Left forelimb (tissue), 1 donor: Measurements from ENCODE around the gene CASP8AP2.
"Not testable (repeated sequence)": the region's sequence is repeated elsewhere in the genome, so short reads cannot be mapped to it uniquely, and the experiment has no call there.

Experiments
- DNase-seq: peaks from one replicate; pipeline ENCODE4 v3.0.0-alpha.2; 2018; ENCODE audit warnings: low spot score

The CASP8AP2 gene

DNA sequence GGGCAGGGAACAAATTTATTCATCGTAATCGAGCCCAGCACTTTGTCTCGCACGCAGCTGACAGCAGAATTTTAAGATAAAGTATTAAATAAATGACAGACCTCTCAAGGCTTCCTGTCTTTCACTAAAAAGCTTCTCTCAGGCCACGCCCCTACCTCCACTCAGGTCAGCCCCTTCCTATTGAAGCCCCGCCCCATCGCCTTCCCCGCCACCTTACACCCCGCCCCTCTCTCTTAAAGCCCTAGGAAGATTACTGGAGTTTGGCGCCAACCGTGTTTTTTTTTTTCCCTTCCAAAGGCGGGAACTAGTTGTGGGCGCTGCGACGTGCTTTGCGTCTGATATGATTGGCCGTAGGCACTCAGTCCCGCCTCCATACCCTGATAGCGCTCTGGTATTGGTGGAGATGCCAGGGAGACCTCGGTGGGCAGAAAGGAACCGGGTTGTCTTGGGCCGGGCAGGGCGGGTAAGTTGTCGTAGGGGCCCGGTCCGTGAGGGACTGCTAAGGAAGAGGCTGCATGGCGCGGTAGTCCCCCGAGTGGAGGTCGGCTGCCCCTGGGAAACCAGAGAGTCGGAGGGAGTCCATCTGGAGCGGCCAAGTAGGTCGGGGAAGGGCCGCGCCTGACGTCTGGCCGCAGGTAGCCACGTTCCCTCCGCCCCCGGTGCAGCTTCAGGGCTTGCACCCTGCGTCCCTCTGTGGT, at the start of gene CASP8AP2:
CASP8AP2 (plus strand) TSS at position 409 of the 698 bp plus-strand sequence.
- DNase-seq, result peak; percentile 90

DNA sequence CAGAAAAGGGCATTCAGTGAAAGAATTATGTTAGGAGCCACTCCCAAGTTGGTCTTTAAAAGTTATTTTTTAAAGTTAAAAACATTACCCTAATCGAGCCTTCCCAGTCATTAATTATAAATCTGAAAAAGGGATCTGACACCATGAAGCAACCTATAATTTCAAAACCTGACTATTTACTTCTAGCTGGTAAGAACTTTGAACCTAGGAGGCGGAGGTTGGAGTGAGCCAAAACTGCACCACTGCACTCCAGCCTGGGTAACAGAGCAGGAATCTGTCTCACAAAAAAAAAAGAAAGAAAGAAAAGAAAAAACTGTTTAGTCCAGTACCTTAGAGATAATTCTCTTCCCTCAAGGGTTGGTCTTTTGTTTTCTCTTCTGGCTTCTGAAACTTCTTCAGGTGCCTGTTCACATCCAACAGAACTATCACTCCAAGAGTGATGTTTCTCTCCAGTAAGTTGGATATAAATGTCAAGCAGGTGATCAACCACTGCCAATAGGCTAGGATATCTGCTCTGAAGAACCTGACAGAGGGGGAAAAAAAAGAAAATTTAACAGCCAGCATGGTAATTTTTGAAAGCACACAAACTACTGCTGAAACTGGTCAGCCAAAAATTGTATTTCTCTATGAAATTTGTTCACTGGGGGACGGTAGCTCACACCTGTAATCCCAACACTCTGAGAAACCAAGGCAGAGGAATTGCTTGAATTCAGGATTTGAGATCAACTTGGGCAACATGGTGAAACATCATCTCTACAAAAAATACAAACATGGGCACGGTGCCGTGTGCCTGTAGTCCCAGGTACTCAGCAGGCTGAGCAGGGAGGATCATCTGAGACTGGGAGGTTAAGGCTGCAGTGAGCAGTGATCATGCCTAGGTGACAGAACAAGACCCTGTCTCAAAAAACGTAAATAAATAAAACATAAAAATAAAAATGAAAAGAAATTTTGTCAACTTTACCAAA, 48.3 kb upstream of the CASP8AP2 start:
- DNase-seq, result no peak

DNA sequence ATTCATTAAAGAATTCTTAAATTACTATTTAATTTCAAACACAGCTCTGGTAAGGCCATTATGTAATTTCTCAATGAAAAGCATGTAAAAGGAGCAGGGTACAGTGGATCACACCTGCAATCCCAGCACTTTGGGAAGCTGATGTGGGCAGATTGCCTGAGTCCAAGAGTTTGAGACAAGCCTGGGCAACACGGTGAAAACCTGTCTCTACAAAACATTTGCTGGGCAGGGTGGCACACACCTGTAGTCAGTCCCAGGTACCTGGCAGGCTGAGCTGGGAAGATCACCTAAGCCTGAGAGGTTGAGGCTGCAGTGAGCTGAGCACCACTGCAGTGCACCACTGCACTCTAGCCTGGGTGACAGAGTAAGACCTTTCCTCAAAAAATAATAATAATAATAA, 47.5 kb upstream of the CASP8AP2 start:
- no peak for DNase-seq

DNA sequence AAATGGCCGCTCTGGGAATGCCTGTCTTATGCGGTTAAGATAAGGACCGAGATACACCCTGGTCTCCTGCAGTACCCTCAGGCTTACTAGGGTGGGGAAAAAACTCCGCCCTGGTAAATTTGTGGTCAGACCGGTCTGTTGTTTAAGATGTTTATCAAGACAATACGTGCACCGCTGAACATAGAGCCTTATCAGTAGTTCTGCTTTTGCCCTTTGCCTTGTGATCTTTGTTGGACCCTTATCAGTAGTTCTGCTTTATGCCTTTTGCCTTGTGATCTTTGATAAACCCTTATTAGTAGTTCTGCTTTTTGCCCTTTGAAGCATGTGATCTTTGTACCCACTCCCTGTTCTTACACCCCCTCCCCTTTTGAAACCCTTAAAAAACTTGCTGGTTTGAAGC, 46.4 kb upstream of the CASP8AP2 start:
- not testable (repeated sequence) for DNase-seq

DNA sequence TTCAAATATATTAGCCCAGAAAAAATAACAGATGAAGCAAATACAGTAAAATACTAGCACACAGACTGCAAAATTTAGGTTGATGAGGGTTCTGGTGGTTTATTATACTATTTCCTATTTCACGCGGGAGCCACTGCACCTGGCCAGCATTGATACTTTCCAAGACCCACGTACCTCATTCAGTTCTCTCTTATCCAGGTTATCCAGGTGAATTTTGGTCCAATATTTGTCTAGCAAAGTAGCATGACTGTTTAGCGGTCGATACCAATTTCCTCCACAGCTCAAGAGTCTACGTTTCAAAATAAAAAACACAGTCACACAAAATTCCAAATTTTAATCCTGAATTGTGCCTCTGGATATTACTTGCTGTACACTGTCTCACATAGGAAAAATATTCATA, 44.8 kb upstream of the CASP8AP2 start:
- DNase-seq, result no peak

DNA sequence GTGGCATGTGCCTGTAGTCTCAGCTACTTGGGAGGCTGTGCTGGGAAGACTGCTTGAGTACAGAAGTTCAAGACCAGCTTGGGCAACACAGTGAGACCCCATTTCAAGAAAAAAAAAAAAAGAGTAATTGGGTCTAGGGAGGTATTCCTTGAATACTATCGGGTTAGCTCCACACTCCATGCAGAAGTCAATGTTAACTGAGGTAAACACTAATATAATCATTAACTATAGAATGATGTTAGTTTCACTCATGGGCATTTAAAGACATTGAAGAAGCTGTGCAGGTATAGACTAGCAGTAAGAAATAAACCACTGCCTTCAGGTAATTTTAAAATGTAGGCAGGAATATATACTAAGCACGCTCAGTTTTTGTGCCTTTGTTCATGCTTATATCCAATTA, 42.7 kb upstream of the CASP8AP2 start:
- DNase-seq, result no peak

DNA sequence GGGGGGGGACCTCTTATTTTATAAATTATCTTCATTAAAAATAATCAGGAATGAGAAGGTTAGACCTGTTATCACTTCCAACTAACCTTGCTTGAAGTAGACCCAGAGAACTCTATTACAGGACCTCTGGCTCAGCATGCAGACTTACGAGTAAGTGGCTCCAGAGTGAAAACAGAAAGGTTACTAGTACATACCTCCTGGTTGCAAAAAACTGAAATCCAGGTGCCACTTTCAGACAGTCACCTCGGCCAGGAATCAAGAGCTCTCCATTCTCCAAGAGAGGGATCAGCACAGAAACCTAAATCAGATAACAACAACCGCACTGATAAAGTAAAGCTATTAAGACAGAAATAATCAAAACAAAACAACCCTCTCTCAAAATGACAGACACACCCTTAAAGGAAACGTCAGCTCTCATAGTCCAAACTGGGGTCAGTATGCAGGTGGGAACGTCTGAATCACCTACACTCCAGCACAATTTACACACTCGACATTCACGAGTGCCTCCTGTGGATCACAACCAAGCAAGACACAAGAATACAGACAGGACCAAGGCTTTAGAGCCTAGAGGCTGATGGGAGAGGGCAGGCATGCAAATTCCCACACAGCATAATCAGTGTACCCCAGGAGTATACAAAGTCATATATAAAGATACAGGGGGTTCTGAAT, 41.9 kb upstream of the CASP8AP2 start:
- DNase-seq, result no peak

DNA sequence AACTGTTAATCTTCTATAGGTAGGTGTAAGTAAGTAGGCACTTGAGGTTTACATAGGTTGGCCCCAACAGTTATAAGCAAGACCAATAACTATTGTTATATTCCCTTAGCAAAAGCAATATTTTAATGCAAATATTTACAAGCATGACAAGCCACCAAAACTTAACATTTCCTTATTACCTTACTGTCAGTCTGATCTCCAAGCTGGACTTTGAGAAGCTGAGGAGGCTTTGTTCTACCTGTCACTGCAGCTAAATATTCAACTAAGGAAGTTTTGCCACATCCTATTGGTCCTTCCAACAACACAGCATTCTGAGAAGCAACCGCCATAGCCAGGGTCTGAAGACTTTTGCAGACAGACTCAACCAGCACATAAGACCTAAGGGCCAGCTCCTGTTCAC, 39.7 kb upstream of the CASP8AP2 start:
- DNase-seq, result no peak

DNA sequence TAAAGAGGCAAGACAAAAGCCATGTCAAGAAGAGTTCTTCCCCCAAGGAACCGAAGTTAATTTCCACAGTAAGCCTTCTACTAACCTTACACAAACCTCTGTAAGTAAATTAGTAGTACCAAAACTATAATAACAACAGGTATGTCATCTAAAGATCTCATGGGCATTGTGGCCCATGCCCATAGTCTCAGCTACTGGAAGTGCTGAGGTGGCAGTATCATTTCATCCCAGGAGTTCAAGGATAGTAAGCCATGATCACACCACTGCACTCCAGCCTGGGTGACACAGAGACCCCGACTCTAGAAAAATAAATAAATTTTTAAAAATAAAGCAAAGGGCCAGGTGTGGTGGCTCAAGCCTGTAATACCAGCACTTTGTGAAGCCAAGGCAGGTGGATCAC, 39.3 kb upstream of the CASP8AP2 start:
- no peak for DNase-seq

DNA sequence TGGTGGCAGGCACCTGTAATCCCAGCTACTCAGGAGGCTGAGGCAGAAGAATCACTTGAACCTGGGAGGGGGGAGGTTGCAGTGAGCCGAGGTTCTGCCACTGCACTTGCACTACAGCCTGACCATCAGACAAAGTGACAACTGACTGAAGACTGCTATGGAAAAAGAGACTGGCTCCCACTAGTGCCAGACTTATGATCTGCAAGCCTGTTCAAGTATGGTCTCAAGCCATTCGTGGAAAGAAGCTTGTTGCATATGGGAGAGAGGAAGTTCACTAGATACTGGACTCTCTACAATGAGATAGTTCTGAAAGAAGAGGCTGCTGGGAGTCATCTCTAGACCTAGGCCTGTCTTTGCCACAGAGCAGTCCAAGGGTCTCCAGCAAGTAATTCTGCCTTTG, 36.8 kb upstream of the CASP8AP2 start:
- no peak for DNase-seq

DNA sequence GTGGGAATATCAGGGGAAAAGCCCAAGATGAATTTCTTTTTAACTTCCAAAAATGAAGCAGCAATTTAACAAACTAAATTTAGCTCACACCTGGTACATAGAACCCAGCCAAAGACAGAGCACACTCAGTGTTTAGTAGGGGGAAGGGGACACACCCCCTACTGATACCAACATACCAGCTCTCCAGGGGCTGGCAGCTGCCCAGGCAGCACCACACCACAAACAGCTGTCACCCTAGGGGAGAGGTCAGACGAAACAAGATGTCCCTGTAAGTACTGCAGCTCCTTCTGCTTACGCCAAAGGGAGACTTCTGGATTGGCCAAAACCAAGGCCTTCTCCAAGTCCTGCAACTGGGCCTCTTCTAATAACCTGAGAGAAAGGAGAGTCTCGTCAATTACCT, 36.1 kb upstream of the CASP8AP2 start:
- DNase-seq, result no peak

DNA sequence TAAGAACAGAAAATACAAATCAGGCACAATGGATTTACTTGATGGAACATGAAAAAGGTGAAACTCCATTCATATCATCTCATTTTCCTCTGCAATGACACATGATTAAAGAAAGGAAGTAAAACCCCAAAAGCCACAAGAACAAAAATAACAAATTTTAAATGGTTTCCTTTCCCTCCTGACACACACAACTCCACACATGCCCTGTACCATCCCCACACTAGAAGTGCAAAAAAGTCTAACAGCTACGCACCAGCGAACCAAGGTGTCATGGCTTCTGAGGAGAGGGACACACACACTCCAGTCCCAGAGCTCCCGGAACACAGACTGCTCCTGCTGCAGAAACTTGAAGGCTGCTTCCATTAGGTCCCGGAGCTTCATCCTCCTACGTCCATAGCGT, 35.4 kb upstream of the CASP8AP2 start:
- DNase-seq, result no peak

DNA sequence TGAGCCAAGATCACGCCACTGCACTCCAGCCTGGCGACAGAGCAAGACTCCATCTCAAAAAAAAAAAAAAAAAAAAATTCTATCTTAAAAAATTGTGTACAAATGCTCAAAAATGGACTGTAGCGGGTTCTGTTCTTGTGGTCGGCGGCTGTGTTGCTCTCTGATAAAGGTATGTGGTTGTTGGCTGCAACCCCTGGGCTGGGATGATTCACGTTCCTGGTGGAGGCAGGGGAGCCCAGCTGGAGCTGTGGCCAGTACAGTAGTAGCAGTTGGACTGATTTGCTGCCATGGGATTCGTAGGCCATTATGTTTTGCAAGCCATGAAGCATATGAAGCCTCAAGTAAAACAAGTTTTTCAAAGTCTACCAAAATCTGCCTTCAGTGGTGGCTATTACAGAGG, 32.4 kb upstream of the CASP8AP2 start:
- DNase-seq, result no peak

DNA sequence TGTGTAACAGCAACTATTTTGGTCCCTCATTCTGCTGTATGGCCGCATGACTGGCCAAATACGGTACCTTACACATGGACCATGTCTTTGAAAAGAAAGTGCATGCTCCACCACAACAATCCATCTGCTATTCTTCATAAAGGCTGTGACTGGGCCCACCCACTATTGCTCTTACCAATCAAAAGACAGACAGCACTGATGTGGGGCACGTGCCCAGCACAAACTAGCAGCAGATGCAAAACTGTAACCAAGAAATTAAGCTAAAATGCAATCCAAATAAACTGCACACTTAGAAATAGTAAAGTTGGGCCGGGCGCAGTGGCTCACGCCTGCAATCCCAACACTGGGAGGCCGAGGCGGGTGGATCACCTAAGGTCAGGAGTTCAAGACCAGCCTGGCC, 30.6 kb upstream of the CASP8AP2 start:
- no peak for DNase-seq

DNA sequence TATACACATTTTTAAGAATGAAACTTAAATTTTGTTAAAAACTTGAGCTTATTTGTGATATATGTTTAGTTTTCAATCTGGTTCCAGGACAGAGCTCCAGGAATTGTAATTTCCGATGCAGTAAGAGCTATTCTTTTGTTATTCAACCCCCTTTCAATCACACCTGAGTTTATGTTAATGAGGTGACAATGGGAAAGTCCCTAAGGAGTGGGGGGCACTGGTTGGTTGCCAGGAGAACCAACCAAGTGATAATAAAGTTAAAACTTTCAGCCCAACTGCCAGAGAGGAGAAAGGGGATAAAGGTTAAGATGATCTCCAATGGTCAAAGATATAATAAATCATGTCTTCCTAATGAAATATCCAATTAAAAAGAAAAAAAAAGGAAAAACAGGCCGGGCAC, 29.9 kb upstream of the CASP8AP2 start:
- DNase-seq, result no peak

DNA sequence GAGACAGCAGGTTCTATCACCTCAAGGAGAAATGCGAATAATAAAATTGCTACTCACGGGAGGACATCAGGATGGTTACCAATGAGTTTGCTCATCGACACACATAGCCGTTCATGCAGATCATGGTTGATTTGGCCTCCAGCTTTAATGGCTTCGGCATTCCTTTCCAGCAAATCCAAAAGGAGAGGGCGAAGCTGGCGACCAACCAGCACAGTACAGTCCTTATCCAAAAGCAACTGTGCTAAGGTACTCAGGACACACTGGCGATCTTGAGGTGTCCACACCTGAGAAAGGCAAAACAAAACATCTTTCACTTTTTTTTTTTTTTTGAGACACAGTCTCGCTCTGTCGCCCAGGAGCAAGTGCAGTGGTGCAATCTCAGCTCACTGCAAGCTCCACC, 26.4 kb upstream of the CASP8AP2 start:
- DNase-seq, result no peak

DNA sequence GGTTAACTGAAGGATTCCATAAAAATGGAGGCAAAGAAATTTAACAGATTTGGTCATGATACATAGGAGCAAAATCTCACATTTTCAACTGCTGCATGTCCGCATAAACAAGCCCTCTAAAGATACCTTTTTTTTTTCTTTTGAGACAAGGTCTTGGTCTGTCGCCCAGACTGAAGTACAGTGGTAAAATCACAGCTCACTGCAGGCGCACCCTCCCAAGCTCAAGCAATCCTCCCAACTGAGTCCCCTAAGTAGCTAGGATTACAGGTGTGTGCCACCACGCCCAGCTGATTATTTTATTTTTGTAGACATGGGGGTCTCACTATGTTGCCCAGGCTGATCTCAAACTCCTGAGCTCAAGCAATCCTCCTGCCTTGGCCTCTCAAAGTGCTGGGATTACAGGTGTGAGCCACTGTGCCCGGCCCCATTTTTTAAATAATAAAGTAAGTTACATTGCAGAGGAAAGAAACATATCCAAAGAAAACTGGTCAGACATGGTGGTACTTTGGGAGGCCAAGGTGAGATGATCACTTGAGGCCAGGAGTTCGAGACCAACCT, 23.8 kb upstream of the CASP8AP2 start:
- no peak for DNase-seq

DNA sequence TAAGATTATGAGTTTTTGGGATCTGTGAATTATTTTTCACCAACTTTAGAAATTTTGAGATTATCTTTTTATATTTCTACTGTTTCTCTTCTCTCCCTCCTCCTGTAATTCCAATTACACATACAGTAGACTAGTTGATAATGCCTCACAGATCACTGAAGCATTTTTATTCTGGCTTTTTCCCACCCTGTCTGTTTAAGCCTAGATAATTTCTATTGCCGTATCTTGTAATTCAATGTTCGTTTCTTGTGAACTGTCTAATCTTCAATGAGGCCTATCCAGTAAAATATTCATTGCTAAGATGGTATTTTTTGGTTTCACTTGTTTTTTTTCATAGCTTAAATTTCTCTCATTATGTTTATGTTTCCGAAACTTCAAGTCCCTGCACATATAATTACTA, 22.1 kb upstream of the CASP8AP2 start:
- DNase-seq, result no peak

DNA sequence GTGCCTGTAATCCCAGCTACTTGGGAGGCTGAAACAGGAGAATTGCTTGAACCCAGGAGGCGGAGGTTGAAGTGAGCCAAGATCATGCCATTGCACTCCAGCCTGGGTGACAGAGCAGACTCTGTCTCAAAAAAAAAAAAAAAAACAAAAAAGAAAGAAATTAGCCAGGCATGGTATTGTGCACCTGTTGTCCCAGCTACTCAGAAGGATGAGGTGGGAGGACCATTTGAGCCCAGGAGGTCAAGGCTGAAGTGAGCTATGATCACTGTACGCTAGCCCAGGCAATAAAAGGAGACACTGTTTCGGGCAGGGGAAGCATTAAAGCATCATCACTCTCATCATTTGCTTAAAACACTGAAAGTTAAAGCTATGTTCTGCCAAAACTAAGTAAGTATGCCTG, 16.3 kb upstream of the CASP8AP2 start:
- not testable (repeated sequence) for DNase-seq

DNA sequence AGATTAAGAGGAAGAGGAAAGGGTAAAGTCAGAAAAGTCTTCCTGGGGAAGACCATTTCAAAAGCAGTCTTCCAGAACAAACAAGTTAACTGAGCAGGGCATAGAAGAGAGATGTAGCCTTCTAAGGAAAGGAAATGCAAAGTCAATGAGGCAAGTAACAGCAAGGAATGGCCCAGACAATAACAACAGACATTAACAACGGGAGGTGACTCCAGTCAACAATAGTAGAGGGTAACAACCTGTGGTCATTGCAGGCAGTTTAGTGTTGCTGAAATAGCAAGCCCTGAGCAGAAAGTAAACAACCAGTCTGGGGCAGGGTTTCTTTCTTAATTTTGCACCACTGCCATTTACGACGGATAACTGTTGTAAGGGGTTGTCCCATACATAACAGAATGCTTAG, 12.2 kb upstream of the CASP8AP2 start:
- no peak for DNase-seq

DNA sequence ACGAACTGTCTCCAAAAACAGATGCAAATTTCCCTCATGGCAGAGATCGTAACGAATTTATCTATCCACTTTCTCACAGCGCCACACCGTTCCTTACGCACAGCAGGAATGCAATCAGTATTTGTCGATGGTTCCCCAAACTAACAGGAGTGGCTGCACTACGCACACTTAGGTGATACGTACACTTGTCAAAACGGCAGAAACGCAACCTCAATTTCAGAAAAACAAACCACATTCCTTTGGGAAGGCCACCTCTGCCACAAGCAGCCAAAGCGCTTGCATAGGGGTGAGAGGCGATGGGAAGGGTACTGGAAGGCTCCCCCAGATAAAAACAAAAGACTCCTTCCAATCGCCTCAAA, 10.7 kb upstream of the CASP8AP2 start:
- DNase-seq, result no peak

DNA sequence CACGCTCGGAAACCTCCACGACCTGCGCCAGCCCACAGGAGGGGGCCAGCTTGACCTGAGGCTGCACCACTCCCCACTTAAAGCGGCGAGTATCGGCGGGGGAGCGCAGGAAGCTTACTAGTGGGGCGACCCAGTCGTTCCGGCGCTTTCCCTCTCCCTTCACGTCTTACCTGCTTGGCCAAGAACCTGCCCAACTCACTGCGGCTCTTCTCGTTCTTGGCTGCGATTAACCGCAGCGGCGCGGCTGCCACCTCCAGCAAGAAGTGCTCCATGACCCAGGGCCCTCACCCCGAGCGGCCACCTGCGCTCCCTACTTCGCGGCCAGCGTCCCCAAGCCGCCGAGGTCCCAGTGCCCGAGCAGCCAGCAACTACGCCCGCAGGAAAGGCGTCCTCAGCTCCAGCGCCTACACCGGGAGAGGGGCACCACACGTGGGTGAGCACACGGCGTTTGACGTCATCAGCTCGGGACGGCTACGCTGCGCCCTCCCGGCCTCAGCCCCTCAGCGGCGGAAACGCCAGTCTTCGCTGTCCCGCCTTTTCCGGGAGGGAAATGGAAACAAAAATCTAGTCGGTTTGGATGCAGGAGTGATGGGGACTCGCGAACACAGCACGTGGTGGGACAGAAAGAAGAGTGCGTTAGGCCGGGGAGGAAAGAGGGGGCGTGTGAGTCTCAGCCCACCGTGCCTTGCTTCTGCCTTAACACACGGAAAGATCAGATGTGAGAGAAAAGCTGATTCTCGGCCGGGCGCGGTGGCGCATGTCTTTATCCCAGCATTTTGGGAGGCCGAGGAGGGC, 10.1 kb upstream of the CASP8AP2 start, which contains the start of gene MDN1:
MDN1 (minus strand) TSS at position 459 of the 795 bp plus-strand sequence; CDS start at position 272, 187 bp downstream.
- peak; percentile 92 for DNase-seq
